COLO829 (cell line): ENCODE measurements around the gene WDR4.
A peak's percentile ranks its signal among the peaks of the same experiment; 100 is the strongest.
"Not testable (repeated sequence)": the region's sequence is repeated elsewhere in the genome, so short reads cannot be mapped to it uniquely, and the experiment has no call there.

ENCODE experiments used
- DNase-seq: peaks from one replicate; pipeline ENCODE4 v3.0.0; 2012; ENCODE audit warnings: low spot score

The WDR4 gene, protein sequence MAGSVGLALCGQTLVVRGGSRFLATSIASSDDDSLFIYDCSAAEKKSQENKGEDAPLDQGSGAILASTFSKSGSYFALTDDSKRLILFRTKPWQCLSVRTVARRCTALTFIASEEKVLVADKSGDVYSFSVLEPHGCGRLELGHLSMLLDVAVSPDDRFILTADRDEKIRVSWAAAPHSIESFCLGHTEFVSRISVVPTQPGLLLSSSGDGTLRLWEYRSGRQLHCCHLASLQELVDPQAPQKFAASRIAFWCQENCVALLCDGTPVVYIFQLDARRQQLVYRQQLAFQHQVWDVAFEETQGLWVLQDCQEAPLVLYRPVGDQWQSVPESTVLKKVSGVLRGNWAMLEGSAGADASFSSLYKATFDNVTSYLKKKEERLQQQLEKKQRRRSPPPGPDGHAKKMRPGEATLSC

DNA sequence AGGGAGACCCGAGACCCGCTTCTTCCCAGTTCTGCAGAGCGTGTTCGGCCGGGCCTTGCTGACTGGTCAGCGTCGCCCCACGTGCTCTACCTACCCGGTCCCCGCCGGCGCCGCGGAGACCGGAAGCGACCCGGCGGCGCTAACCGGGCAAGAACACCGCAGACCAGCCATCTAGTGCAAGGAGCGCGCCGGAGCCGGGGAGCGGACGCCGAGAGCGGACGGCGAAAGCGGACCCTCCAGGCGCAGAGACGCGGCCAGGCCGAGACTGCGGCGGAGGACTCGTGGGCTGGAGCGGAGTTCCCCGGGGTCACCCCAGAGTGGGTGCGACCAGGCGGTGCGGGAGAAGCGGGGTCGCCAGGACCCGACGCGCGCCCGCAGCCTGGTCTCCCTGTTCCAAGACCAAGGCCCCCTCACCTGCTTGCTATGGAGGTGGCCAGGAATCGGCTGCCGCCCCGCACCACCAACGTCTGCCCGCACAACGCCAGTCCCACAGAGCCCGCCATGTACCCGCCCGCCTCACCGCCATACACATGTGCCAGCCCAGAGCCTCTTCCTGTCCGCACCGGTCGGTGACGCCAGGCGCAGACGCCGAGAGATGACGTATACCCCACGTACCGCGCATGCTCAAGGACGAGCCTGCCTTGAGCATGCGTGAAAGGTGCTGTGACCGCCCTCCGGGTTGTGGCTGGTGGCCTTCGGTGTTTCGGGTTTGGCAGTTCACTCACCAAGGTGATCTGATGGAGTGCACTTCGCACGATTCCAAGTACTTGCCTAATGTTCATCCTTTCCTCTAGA, at the start of gene WDR4:
Gene WDR4, minus strand, starts transcription at position 547 of the 795 bp plus-strand sequence. Its CDS starts 44 bp downstream, at position 503.
- DNase-seq = peak; percentile 99

DNA sequence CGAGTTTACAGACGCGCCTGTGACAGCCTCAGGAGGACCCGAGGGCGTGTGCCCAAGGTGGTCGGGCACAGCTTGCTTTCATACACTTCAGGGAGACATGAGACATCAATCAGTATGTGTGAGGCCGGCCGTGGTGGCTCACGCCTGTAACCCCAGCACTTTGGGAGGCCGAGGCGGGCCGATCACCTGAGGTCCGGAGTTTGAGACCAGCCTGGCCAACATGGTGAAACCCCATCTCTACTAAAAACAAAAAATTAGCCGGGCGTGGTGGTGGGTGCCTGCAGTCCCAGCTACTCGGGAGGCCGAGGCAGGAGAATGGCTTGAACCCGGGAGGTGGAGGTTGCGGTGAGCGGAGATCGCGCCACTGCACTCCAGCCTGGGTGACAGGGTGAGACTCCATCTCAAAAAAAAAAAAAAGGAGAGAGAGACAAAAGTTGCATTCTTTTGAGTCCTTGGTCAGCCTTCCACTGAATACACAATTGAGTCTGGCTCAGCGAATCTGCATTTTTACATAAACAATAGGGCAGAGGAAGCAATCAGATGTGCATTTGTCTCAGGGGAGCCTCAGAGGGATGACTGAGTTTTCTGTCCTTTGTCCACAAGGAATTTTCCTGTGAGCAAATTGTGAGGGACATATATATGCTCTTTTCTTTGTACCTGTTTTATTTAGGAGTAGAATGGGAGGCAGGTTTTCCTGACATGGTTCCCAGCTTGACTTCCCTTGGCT, 48.3 kb upstream of the WDR4 start:
- DNase-seq = not testable (repeated sequence)

DNA sequence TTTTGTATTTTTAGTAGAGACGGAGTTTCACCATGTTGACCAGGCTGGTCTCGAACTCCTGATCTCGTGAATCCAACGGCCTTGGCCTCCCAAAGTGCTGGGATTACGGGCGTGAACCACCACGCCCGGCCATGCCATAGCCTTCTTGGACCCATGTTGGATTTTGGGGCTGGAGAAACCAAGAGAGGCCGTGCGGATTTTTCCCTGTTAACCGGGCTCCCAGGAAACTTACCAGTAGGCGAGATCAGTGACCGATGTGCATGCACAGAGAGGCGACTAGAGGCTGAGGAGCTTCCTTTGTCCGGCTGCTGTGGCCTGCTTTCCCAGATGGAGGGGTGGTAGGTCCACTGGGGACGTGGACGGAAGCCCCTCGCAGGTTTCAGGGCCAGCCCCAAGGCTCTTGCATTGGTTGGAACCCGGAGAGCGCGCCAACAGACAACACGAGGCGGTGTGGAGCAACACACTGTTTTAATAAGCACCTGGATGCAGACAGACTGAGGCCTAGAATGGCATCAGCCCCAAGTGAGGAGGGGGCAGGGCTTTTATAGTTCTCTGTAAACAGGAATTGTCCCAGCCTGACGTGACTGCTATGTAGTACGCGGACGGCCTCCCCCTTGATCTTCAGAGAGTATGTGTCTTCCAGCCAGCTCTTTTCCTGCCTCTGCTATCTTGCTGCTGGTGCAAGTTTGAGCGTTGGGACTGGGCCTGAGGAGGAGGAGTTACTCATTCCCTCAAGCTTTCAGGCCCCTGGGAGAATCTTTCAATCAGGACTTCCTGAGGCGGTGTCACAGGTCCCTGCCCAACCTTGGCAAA, 46.0 kb upstream of the WDR4 start, which contains the start of gene ERVH48-1:
Gene ERVH48-1, minus strand, starts transcription at position 517 of the 813 bp plus-strand sequence. CDS start 6,624 bp downstream, outside the sequence.
- no peak for DNase-seq

DNA sequence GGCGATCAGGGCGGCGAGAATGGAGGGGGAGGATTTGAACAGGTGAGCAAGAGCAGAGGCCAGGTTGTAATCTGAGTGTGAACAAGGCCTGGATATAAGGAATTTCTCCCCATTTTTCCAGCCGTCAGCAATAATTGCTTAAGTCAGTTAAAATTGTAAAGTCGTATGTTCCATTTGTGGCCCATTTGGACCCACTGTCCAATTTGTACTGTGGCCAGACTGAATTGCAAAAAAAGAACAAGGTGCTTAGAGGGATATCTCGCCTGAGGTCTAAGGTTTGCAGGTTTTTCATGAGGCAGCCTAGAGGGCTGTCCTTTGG, 45.1 kb upstream of the WDR4 start:
- no peak for DNase-seq

DNA sequence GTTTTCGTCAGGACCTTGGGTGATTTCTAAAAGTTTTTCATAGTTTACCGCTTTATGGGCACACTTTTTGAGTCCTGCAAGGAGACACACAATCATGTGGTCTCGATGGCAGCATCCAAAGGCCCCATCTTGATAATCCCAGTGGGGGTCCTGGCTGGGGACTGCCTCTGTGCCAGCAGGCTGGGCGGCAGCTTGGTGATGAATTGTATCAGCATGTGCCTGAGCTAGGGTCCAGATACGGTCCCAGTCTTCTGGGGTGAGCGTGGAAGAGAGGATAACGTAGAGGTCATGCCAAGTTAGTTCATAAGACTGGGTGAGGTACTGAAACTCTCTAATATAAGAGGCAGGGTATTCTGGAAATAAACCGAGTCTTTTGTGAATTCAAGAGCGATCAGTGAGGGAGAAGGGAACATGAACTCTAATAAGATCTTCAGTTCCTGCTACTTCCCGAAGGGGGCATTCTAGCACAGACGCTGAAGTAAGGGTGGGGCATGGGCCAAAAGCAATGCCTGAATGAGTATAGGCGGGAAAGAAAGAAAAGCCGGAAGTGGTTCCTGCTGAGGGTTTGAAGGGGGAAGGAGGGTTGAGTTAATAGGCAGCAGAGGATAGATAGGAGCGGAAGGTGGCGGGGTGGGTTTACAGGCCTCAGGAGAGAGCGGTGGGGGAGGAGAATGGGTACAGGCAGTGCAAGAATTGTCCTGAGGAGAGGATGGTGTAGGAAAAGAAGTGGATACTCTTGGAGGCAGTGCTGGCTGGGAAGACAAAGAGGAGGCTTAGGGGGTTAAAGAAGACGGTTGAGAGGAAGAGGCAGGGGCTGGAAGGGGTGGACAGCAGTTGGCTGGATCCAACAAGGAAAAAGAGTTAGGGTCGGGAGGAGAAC, 44.5 kb upstream of the WDR4 start:
- DNase-seq = peak; percentile 89

DNA sequence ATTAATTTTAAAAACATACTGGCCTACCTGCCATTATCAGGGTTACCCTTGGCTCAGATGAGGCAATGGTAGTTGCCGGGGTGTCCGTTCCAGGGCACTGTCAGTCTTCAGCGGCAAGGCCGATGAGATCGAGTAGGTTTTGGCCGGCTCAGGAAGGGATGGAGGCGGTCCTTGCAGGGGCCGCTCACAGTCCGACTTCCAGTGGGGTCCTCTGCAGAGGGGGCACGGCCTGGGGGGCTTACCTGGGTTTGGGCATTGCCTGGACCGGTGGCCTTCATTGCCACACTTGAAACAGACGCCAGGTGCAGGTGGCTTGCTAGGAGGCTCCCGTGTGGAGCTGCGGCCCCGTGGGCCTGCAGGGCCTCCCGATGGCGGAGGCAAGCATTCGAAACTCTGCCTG, 43.6 kb upstream of the WDR4 start:
- no peak for DNase-seq

DNA sequence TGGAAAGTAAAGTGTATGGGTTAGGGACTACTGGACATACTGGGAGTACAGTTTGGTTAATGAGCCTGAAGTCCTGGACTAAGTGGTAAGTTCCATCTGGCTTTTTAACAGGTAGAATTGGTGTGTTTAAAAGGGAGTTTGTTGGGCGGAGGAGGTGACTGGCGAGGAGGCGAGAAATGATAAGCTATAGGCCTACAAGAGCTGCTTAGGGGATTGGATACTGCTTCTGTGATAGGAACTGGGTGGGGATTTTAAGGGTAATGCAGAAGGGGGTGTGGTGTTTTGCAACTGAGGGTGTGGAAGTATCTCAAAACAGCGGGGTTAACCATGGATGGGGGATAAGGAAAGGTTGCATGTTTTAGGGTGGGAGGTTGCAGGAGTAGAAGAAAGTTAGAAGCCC, 42.6 kb upstream of the WDR4 start:
- DNase-seq = no peak

DNA sequence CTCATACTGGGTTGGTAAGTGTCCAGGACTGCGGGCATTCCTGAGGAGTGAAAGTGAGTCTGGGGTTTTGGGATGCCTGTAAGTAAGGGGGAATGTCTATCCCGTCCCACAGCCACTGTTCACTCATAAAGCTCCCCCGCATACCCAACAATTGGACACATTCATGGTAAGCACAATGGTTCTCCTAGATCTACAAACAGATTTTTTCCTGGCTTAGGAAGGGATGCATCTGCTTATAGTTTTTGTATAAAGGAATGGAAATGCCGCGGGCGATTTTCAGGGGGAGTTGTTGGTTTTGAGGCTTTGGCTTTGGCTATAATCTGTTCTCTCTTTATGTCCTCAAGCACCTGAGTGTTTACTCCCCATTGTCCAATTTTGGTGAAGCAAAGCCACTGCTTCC, 39.0 kb upstream of the WDR4 start:
- peak; percentile 54 for DNase-seq

DNA sequence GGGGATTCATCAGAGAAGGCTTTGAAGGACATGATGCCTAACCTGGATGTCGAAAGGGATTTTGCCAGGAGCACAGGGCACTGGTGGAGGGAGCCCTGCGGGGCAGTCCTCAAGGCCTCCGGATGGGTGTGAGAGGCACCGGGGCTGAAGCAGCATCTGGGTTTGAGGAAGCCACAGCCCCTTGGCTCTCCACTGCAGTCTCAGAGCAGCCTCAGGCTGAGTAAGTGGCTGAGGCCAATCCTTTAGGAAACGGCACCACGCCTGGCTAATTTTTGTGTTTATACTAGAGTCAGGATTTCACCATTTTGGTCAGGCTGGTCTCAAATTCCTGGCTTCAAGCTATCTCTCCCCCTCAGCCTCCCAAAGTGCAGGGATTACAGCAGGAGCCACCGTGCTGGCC, 34.1 kb upstream of the WDR4 start:
- DNase-seq = no peak

DNA sequence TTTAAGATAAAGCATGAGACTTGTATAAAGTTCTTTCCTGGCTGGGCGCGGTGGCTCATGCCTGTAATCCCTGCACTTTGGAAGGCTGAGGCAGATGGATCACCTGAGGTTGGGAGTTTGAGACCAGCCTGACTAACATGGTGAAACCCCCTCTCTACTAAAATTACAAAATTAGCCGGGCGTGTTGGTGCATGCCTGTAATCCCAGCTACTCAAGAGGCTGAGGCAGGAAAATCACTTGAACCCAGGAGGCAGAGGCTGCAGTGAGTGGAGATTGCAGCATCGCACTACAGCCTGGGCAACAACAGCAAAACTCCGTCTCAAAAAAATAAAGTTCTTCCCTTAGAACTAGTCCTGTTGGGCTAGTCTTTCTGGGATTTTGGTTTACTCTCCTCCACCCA, 32.6 kb upstream of the WDR4 start:
- DNase-seq = not testable (repeated sequence)

DNA sequence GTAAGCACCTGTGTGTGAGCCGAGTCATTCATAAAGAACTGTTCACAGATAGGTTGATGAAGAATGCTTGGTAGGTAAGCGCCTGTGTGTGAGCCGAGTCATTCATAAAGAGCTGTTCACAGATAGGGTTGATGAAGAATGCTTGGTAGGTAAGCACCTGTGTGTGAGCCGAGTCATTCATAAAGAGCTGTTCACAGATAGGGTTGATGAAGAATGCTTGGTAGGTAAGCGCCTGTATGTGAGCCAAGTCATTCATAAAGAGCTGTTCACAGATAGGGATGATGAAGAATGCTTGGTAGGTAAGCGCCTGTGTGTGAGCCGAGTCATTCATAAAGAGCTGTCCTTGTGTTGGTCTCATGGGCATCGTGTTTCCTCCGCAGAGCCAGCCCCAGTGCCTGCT, 29.1 kb upstream of the WDR4 start:
- not testable (repeated sequence) for DNase-seq

DNA sequence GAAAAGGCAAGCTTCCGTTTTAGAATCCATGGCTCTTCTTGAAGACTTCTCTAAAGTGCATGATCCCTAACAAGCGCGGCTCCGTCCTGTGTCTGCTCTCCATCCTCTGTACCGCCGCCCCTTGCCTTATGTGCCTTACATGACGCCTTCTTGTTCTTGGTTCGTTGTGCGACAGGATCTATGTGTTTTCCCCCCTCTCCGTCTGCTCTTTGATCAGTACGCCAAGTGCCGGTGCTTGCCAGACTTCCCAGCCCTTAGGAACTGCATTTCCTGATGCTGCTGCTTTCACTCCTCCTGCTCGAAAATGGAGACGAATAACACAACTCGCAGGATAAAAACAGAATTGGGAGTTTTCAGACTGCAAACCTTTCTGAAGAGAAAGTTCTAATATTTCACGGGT, 26.9 kb upstream of the WDR4 start:
- DNase-seq = no peak

DNA sequence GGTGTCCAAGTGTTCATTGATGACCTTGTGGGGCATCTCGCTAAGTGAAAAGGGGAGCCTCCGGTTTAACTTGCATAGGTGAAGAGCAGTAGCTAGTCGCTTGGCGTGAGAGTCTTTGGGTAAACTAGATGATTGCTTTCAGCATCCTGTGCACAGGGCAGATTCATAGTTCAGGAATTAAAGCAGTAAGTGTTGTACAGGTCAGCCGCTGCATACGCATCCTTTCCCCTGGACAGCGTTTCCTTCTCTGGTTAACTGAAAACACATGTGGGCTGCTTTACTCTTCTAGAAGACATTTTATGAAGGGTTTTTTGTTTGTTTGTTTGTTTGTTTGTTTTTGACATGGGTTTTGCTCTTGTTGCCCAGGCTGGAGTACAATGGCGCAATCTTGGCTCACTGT, 25.9 kb upstream of the WDR4 start:
- no peak for DNase-seq

DNA sequence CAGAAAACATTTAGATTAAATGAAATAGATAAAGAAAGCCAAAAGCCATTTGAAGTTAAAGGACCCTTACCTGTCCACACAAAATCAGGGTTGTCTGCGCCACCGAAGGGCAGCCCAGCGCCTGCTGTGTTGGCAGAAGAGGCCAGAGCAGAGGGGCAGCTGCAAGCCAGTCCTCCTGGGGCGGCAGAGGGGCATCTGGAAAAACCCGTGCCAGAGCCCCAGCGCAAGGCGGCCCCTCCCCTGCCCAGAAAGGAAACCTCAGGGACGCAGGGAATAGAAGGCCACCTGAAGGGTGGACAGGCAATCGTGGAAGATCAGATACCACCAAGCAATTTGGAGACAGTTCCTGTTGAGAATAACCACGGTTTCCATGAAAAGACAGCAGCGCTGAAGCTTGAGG, 24.5 kb upstream of the WDR4 start:
- DNase-seq = no peak

DNA sequence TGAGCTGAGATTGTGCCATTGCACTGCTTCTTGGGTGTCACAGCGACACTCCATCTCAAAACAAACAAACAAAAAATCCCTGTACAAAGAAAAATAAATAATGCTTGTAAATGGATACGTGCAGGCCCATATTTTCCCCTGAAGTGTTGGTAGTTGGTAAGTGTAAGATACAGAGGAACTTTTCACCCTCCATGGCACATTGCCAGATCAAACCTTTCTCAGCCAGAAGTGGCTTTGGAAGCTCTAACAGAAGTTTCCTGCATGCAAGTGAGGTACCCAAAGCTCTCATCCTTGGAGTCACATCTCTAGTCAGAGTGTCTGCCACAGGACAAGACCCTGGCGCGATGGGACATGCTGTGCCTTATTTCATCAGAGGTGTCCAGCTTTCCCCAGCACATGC, 21.1 kb upstream of the WDR4 start:
- DNase-seq = no peak

DNA sequence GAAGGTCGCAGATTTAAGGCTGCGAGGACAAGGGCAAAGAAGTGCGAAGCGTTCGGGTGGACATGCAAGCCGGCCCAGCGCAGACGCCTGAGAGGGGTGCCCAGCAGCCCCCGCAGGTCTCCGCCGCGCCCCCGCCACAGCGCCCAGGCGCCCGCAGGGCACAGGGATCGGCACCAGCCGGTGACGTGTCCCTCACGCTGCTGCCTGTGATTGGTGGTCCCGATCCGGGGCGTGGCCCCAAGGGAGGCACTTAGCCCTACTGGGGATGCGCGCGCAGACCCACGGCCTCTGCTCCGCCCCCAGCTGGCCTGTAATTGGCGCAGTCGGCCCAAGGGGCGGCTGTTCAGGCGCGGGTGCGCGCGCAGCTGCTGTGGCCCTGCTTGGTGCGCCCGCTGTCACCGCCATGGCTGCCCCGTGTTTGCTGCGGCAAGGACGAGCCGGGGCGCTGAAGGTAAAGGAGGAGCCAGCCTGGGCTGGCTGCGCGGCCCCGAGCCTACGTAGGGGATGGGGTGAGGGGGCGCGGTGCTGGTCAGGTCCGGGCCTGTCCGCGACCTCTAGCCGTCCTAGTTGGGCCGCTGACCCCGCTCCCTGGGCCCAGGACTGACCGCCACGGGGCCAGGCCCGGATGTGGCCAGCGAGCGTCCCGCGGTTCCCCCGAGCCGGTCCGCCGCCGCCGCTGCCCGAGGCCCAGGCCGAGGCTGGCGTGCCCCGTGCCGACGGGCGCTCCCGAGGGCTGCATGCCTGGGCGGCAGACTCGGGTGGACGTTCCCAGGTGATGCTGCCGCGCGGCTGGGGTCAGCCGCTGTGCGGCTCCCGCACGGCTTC, 13.8 kb upstream of the WDR4 start, which contains the start of gene NDUFV3:
Gene NDUFV3, plus strand, starts transcription at position 379 of the 825 bp plus-strand sequence. Its CDS starts 25 bp downstream, at position 404.
- peak; percentile 91 for DNase-seq

DNA sequence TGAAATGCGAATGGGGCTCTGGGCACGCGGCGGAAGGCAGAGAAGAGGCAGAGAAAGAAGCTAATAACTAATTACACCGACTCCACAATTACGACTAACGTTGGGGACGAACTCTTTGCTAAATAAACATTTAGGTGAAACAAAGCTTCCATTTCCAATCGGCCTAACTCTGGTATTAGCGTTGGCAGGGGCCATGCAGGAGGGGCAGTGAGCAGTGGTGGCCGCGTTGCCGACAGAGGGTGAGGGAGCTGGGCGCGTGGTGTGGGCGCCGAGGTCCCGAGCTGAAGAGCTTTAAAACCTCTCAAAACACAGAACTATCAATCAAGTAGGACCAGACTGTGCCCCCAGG, 13.2 kb upstream of the WDR4 start:
- DNase-seq = no peak

DNA sequence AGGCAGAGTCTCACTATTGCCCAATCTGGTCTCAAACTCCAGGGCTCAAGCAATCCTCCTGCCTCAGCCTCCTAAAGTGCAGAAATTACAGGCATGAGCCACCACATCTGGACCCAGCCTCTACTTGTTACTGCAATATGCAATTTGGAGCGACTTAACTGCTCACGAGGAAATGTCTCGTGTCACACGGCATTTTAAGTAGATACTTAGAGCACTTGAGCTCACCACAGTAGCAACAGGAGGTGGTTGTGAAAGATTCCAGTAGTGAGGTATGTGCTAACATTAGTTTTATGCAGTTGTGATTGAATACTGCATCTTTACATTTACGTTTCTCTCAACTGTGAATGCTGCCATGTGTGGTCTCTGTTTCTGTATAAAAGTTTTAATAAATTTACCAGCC, 8.0 kb upstream of the WDR4 start:
- no peak for DNase-seq

DNA sequence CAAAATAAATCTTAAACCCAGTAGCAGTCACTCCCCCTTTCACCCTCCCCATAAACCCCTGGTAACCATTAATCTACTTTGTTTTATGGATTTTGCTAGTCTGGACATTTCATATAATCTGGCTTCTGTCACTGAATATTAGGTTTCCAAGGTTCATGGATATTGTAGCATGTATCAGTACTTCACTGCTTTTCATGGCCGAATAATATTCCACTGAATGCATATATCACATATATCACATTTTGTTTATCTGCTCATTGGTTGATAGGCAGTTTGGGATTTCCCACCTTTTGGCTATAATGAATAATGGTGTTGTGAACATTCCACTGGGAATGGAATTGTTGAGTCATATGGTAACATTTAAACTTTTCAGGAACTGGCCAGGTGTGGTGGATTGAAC, 4.6 kb upstream of the WDR4 start:
- no peak for DNase-seq

DNA sequence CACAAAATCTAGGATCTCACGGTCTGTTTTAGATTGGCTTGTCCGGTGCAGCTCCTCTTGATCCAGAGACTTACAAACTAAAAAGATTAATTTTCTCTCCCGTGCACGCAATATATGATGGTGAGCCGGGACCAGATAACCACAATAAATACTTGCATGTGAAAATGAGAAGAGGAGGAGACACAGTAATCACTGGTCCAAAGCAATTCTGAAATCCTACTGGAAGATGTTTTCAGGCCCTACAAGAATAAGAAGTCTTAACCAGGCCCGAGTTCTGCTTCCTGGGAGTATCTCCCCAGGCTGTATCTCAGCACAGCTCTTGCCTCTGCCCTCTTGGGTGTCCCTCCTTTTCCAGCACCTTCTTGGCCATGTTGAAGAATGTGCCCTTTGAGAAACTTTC, 1.0 kb upstream of the WDR4 start:
- DNase-seq = no peak
